ENCODE data around the gene LIN37.

LIN37 gene, protein sequence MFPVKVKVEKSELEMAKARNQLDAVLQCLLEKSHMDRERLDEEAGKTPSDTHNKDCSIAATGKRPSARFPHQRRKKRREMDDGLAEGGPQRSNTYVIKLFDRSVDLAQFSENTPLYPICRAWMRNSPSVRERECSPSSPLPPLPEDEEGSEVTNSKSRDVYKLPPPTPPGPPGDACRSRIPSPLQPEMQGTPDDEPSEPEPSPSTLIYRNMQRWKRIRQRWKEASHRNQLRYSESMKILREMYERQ

GRCh38 chr19:35748106-35749020 lies at the start of gene LIN37:
Gene LIN37, plus strand, starts transcription at chr19:35748576. Its CDS starts 149 bp downstream, at chr19:35748725.
- DNase-seq = peak; percentile 93 to 97

DNA sequence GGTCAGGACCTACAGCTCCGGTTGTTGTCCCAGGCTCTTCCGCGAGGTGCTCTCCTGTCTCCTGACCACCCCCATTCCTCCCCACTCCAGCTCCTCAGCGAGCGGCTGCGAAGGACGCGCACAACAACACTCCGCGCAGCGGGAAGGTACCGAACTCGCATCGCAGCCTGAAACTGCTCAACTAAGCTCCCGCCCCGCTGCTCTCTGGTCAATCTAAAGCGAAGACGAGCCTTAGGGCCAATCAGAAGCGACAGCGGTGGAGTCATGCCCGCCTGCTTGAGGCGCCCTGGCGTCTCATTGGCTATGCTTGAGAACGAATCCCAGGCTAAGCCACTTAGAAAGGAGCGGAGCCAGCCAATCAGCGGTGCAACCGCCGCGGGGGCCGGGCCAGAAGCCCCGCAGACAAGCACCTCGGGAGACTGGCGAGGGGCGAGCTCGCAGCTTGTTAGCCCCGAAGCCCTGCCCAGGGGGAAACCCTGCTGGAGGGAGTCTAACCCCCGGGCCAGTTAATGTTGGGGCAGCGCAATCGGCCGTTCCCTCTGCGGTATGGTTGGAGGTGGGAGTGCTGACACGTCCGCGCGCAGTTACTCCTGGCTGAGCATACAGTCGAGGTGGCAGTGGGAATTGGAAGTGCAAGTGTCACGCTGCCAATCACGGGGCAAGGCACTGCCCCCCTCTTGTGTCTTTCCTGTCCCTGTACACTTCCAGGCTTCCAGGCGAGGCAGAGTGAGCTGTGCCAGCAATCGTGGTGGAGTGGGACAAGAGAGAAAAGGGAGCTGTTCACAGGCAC lies 46.0 kb upstream of the LIN37 start:
- DNase-seq = peak; percentile 85 to 88

DNA sequence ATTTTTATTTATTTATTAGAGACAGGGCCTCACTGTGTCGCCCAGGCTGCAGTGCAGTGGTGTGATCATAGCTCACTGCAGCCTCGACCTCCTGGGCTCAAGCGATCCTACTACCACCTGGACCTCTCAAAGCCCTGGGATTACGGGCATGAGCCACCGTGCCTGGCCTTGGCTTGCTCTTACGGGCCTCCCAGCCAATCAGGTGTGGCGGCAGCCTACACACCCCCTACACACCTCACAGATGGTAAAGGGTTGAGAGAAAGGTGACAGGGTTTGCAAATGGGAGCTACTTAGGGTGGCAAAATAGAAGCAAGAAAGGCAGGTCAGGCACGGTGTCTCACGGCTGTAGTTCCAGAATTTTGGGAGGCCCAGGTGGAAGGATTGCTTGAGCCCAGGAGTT lies 45.0 kb upstream of the LIN37 start:
- no peak for DNase-seq

DNA sequence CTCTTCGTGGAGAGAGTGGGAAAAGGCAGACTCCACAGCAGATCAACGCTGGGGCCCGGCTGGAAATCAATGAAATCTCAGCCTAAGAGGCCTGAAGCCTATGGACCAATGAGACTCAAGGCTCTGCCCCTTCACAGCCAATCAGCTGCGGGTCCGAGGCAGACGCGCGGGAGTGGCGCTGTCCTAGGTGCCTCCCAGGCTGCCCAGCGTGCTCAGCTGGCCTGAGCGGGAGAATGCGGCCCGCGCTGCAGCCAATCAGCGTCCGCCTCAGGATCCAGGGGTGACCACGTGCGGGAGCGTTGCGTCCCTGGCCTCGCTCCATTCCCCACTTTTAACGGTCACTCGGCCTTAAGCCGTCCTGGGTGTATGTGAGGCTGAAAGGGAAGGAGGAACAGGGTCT lies 44.2 kb upstream of the LIN37 start, which contains the start of gene ZBTB32:
TSS of gene ZBTB32 (plus strand) at position 341 of the 400 bp plus-strand sequence. CDS start 10,069 bp downstream, outside the sequence.
- DNase-seq = no peak

- no peak for DNase-seq
These were observed 40.0 kb upstream of the LIN37 start for GRCh38 chr19:35708391-35708790.

- peak; percentile 55 to 58 for DNase-seq
These were observed 37.3 kb upstream of the LIN37 start for GRCh38 chr19:35710784-35711723.

DNA sequence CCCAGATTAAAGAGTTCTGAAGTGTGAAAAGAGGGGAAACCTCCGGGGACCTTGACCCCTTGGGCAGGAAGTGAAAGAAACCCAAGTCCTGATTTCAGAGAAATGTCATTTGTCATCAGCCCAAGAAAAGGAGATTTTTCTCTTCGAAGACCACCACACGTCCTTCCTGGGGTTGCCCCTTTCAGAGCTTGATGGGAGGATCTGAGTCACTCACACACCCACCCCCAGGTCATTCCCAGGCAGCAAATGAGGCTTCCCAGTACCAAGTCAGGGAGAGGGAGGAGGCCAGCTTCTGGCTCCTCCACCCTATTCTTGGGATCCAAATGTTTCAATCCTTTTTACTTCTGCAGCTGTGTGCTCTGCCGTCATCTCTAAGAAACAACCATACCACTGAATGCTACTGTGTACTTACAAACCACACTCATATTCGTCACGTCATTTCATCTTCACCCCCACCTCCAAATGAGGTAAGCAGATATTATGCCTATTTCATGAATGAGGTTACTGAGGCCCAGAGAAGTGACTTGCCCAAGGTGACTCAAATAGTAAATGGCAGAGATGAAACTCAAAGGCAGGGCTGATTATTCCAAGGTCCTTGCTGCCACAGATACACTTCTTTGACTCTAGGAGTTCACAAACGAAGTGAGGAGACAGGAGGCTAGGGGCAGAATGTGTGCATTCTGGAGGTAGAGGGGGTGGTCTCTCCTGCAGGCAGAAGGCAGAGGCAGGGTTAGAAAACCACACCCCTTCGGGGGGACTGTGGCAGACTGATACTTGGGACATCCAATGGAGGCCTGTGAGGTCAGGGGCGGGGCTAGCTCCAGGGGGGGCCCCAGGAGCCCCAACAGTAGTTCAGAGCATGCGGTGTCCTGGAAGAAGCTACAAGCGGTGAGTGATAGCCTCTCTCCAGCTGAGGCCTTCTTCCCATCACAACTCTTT lies 35.5 kb upstream of the LIN37 start:
- peak; percentile 66 to 73 for DNase-seq

DNA sequence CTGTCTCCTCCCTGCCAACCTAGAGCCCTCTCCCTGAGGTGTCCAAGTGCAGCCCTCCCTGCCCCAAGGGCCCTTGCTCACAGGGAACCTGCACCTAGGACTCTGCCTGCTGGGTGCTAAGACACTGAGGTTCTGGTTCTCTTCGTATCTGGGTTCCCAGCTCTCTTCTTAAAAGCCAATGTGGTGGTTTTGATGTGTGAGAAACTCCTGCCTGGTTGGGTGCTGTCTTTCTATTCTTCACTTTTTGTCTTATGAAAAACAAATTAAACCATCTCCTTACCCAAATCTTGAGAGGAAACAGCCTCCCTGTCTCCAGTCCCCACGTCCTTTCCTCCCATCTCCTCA lies 34.9 kb upstream of the LIN37 start:
- no peak for DNase-seq

DNA sequence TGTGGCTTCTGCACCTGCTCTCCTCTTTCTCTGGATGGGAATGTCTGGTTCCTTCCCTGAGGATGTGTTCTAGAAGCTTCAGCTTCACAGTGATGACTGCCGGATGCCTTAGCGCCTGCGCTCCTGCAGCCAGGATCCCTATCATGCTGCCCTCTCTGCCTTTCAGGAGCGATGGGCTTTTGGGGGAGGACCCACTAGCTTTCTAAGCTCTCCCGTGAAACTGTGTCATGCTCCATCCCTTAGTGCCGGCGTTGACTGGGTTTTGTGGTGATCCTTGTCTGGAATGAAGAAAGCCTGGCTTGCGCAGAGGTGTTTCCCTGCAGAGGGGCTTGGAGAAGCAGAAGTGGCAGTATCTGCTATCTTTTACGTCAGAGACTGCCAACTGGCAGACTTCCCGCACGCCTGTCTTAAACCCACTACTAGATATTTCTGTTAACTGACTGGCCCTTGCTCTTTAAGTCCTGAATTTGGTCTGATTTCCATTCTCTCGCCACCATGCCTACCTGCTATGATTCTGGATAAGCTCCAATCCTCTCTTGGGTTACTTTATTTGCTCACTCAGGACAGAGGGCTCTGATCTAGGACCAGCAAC lies 34.4 kb upstream of the LIN37 start:
- no peak for DNase-seq

DNA sequence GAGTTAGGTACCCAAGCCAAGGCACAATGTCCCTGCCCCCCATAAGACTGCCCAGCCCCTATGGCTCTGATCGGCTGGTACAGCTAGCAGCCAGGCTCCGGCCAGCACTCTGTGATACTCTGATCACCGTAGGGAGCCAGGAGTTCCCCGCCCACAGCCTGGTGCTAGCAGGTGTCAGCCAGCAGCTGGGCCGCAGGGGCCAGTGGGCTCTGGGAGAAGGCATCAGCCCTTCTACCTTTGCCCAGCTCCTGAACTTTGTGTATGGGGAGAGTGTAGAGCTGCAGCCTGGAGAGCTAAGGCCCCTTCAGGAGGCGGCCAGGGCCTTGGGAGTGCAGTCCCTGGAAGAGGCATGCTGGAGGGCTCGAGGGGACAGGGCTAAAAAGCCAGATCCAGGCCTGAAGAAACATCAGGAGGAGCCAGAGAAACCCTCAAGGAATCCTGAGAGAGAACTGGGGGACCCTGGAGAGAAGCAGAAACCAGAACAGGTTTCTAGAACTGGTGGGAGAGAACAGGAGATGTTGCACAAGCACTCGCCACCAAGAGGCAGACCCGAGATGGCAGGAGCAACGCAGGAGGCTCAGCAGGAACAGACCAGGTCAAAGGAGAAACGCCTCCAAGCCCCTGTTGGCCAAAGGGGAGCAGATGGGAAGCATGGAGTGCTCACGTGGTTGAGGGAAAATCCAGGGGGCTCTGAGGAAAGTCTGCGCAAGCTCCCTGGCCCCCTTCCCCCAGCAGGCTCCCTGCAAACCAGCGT lies 33.6 kb upstream of the LIN37 start:
- no peak for DNase-seq

GRCh38 chr19:35715355-35715809 lies 33.0 kb upstream of the LIN37 start:
- DNase-seq = no peak

DNA sequence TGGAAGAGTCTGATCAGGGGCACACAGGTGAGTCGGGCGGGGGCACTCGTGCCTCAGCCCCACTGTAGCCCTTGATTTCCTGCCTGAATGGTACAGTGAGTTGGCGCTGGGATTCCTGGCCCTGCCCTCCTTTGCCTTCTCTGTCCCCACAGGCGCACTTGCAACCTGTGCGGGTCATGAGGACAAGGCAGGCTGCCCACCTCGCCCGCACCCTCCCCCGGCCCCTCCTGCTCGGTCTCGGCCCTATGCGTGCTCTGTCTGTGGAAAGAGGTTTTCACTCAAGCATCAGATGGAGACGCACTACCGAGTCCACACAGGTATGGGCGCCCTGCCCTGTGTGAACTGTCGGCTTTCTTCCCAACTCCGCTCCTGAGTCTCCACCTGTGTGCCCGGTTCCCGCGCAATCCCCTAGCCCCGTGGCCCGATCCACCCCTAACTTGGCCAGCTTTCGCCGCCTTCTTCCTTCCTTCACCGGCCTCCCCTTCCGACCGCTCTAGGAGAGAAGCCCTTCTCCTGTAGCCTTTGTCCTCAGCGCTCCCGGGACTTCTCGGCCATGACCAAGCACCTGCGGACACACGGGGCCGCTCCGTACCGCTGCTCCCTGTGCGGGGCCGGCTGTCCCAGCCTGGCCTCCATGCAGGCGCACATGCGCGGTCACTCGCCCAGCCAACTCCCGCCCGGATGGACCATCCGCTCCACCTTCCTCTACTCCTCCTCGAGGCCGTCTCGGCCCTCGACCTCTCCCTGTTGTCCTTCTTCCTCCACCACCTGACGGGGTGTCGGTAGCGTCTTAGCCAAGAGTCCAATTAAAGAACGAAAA lies 32.2 kb upstream of the LIN37 start:
- DNase-seq = no peak

DNA sequence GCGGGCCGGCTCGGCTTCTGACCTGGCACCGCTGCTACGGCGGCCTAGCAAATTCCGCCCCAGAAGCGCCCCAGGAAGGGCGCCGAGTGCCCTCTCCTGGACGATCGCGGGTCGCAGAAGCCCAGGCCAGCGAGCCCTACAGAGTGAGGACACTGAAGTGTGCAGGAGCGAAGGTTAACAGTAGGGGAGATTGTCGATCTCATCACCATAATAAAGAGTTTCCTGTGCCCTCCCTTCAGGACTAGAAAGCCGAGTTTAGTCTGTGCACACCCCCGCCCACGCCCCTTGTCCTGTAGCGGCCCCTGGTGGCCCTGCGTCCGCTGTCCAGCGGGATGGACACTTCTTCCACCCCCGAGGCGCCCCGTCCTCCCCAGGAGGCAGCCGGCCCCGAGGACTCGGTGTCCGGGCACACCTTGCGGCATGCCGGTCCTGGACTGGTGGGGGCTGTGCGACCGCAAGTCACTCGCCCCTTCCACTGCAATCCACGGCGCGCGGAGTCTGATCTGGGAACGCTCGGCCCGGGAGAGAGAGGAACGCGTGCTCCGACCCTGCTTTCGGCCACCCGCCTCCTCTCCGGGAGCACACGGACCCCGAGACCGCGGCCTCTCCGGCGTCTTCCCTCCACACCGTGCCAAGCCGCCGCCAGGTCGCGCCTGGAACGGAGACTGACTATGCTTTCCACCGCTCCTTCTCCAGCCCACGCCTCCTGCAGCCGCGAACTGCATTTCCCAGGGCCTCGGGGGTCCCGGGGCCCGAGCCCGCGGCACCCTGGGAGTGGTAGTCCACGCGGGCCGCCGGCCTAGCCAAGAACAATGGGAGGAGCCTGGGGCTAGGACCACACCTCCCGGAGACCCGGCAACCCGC lies 31.3 kb upstream of the LIN37 start:
- peak; percentile 78 to 92 for DNase-seq

GRCh38 chr19:35717665-35718344 lies 30.6 kb upstream of the LIN37 start, which contains the start of gene KMT2B:
Gene KMT2B, plus strand, starts transcription at chr19:35718003. Its CDS starts 16 bp downstream, at chr19:35718019.
- DNase-seq = peak in 1 of 2 donors; percentile 93

- DNase-seq = peak in 1 of 2 donors; percentile 67
These were observed 29.9 kb upstream of the LIN37 start for GRCh38 chr19:35718345-35719041.

Data from stimulated activated CD4-positive, alpha-beta T cell treated with anti-CD3 and anti-CD28 coated beads, Interleukin-2, amount 100 ng/mL, for 48 hours (primary cell).